ENCODE results near the gene TMEM72. TPM values are rescaled to one million over a fixed set of nuclear protein-coding genes. Genes with fewer than 3 reads are reported as not detected.
A peak's percentile ranks its signal among the peaks of the same experiment; 100 is the strongest.

Gene TMEM72
- total RNA-seq, 1 experiment from 2014 or later, result not detected

GRCh38 chr10:44968500-44969400, 57.6 kb downstream of the TMEM72 start:
- no peak overlapping the region for H3K56ac ChIP-seq (ENCODE audit: insufficient read length, low read depth, low read length)
- H2BK5ac ChIP-seq (ENCODE audit: insufficient read length, low read length), result no peak overlapping the region
- no peaks in the 10 kb centered on the region for H3K79me1 ChIP-seq (ENCODE audit: insufficient read depth, low read depth, low read length, poor library complexity, severe bottlenecking)
- Mint-ChIP-seq H3K27me3 (ENCODE audit: low read depth) (no peaks in the 10 kb centered on the region), H3K4me1 (peaks cover 46 to 49% of the 10 kb centered on the region in 2 experiments), H3K9me3 (no peaks in the 10 kb centered on the region; a peak in 2 of 5 replicates), H3K4me3 (no peak overlapping the region), H3K36me3 (ENCODE audit: insufficient read depth in 1 of 3, low read depth in 3 of 3) (peaks cover 7 to 27% (median 13%) of the 10 kb centered on the region in 3 experiments; a peak in 6 of 7 replicates), H3K27ac (no peak overlapping the region; a peak in 1 of 7 replicates)
- no peaks in the 10 kb centered on the region for H3K9me3 ChIP-seq (ENCODE audit: control insufficient read depth, low read depth, low read length)
- no peaks in the 10 kb centered on the region for H4K20me1 ChIP-seq (ENCODE audit: control insufficient read depth, insufficient read depth, insufficient read length)
- no peaks in the 10 kb centered on the region for H3K23me2 ChIP-seq (ENCODE audit: insufficient read length, low read depth, low read length, poor library complexity, severe bottlenecking)
- no peak overlapping the region for H2BK15ac ChIP-seq (ENCODE audit: low read depth, low read length)
- H2AK5ac ChIP-seq (ENCODE audit: insufficient read length, low read length), result no peak overlapping the region
- no peak overlapping the region for H2AFZ ChIP-seq (ENCODE audit: low read length)
- no peak overlapping the region for H3K9ac ChIP-seq (ENCODE audit: extremely low read depth, insufficient read length, low read length)
- no peak for DNase-seq
- 100% methylated on average over 1 of the region's 11 CpGs for WGBS (ENCODE audit: extremely low coverage, insufficient read length, low lambda C conversion rate)
- H4K8ac ChIP-seq (replicated peaks; ENCODE audit: insufficient read length, low read depth, low read length), result no peak overlapping the region
- no peak overlapping the region for H3T11ph ChIP-seq (ENCODE audit: low read length)
- no peak overlapping the region for H3K27ac ChIP-seq (ENCODE audit: insufficient read length, low read depth, low read length)
- peak overlapping the region; percentile 19 for H3K18ac ChIP-seq (ENCODE audit: insufficient read length, low read depth, low read length)
- H4K5ac ChIP-seq (ENCODE audit: insufficient read length, low read depth, low read length), result no peak overlapping the region
- no peak overlapping the region for H4K91ac ChIP-seq (ENCODE audit: insufficient read length, low read depth, low read length)
- no peak overlapping the region for H3K4me2 ChIP-seq (ENCODE audit: insufficient read depth, insufficient read length, low read length)
- no peaks in the 10 kb centered on the region for H3K27me3 ChIP-seq (ENCODE audit: insufficient read depth, low read length)
- peaks cover 18% of the 10 kb centered on the region for H3K4me1 ChIP-seq (ENCODE audit: insufficient read depth, low read length)
- H3K14ac ChIP-seq (ENCODE audit: insufficient read depth, low read length), result no peak overlapping the region
- H2BK12ac ChIP-seq (ENCODE audit: insufficient read length, low read depth, low read length), result no peak overlapping the region
- no peak overlapping the region for H3K23ac ChIP-seq (ENCODE audit: insufficient read length, low read depth, low read length)
- no peak overlapping the region for H2BK120ac ChIP-seq (ENCODE audit: low read depth, low read length, poor library complexity, severe bottlenecking)
- H3K4ac ChIP-seq (ENCODE audit: low read depth, low read length), result no peak overlapping the region
- TF ChIP-seq CTCF (conservative IDR thresholded peaks at IDR 0.05), result no peak
- no peak overlapping the region for H2BK20ac ChIP-seq (ENCODE audit: low read depth, low read length, poor library complexity, severe bottlenecking)
- no peaks in the 10 kb centered on the region for H3K79me2 ChIP-seq (ENCODE audit: insufficient read depth, low read length)

Measured in H9 (cell line).